ENCODE measurements around the gene BNIP3.
"Not testable (repeated sequence)": the region's sequence is repeated elsewhere in the genome, so short reads cannot be mapped to it uniquely, and the experiment has no call there.

BNIP3 gene

DNA sequence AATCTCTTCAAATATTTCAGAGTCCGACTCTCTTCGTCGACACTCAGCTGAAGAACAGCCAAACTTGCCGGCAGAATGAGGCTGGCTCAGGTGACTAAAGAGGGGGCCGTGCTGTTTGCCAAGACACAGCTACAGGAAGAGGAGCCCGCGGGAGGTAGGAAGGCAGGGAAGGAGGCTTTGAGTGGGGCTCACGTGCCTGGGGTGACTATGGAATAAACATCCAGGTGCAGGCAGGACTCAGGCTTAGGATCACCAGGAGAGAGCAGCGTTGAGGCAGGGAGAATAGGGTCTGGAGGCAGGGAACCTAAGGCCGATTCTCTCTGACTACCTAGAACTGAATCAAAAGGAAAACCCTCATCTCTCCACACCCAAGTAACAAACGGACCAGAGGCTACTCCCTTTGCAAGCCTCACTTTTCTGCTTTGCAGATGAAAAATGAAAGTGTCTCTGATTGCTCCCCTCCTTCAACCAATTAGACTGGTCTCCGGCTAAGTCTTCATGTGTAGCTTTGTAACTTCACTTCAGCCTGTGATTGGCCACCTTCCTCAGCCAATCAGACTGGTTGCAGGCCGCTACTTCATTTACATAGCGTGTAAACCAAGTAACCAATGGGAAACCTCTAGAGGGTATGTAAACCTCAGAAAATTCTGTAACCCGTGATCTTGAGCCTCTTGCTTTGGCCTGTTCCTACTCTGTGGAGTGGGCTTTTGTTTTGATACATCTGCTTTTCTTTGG, 19.7 kb upstream of the BNIP3 start:
- DNase-seq, result no peak

DNA sequence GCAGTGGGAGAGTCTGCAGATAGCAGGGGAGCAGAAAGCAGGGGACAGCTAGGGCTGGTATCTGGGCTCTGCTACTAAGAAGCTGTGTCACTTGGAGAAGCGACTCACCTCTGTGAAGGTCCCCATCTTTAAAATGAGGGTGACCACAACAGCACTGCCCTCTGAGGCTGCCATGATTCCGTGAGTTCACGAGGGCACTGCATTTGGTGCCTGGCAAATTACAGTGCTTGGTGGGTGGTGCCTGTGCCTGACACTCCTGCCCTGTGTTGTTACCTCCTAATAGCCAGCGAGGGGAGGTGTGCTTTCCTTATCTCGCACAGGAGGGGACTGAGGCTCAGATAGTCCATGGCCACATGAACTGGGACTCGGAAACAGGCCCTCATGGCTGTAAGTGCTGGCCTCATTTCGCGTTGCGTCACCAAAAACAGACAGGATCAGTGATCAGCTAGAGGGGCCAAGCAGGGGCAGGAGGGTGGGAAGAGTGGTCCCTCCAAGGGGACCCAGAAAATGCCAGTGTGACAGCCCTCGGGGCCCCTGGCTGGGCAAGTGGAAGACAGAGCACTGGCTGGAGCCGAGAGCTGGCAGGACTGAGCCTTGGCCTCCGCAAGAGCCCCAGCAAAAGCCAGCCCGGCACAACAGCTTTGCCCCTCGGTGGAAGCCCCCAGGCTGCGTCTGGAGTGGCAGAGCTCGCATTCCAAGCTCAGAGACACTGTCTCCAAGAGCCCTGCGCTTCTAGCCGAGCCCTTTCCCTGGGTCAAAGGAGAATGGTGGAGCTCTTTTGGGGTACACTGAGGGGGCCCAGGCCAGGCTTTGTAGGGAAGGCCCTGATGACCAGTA, 17.3 kb upstream of the BNIP3 start:
- DNase-seq, result no peak

DNA sequence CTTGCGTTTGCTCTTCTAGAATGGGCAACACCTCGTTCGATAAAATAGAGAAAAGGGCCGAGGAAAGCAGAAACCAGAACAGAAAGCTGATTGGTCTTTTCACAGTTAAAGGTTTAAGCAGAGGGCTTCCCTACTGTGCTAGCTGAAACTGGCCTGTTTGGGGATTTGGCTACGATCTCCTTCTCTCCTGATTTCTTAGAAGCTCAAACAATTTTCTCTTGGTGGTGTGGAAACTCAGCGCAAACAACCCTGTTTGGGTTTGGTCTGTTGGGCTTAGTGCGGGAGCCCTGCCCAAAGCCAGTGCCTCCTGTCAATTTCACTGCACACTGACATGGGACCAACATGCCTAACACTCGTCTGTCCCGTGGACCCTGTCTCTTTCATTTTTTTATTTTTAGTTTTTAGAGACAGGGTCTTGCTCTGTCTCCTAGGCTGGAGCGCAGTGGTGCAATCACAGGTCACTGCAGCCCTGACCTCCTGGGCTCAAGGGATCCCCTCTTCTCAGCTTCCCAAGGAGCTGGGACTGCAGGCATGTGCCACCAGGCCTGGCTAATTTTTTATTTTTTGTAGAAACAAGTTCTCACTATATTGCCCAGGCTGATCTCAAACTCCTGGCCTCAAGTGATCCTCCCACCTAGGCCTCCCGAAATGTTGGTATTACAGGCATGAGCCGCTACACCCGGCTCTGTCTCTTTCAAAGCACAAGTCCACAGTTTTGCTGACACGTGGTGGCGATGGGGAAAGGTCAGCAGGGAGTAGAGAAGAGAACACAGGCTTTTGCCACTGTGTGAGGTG, 16.5 kb upstream of the BNIP3 start:
- no peak for DNase-seq

DNA sequence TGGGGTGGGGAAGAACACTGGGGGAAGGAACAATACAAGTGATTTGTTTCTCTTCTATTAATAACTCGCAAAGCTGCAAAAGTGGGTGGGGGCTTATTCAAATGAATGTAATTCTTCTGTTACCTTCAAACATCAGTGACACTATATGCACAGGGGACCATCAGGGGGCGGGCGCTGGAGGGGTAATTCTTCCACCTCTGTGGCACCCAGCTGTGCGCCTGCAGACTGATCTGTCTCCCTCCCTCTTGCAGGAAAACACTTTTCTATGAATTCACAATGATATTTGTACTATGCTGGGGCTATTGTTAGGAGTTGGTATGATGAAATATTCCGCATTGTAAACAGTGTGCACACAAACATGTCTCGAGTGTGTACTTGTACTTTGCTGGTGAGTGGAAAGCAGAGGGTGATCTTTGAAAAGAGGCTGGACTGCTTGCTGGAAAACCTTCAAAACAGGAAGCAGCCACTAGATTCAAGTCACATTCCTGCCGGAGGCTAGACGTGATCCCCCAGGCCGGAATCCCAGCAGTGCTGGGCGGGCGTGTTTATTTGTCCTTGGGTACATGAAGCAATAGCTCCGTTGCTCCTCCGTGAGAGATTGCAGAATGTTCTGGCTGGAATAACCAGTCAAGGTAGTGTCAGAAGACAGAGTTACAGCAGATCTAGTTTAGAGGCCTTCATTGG, 15.8 kb upstream of the BNIP3 start:
- DNase-seq, result peak; percentile 42

DNA sequence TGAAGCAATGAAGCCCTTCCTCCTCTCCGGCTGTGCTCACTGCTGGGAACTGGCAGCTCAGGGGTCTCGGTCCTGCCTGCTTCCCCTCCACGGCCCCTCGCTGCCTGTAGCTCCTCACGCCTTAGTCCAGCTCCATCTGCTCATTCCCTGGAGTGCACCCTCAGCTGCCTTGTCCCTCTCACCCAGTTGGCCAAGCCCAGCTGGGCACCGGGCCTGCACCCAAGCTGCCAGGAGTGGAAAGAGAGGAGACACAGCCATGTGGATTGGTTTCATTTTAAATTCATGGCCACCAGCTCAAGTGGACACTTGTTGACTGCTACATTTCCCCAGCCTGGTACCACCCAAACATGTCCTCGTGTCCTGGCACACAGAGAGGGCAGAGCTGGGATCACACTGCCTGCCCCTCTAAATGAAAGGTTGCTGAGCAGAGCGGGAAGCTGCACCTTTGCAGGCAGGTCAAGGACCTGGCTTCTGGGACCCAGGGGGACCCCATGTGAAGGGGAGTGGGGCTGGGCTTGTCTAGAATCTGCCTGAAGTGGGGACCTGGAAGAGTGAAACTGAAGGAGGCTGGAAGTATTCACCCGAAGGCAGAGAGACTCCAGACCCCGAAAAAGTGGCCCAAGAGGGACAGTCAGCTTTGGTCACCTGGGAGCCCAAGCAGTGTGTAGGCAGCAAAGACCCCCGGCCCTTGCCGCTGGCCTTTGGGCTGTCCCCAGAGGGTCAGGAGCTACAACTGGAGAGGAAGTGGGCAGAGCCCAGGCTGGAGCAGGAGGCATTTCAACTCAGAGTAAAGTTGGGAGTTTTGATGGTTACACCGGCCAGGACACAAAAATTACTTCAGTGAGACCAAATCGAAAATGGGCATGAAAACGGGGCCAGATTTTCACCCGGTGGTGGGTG, 15.0 kb upstream of the BNIP3 start:
- DNase-seq, result no peak

DNA sequence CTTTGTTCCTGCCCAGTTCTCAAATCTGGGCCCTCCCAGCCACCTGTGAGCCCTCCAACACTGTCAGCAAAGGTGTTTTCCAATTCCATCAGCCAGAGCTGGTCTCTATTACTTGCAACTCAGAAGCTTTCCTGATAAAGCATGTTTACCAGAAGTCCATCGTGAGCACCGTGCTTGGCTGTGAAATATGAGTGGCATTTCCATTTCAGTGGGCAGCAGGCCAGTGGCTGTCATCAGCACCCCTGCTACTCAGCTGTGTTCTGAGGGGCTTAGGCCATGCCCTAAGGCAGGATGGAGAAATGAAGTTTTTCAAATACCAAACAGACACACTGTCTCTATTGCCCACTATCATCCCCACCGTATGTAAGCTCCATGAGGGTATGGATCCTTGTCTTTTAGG, 12.7 kb upstream of the BNIP3 start:
- no peak for DNase-seq

DNA sequence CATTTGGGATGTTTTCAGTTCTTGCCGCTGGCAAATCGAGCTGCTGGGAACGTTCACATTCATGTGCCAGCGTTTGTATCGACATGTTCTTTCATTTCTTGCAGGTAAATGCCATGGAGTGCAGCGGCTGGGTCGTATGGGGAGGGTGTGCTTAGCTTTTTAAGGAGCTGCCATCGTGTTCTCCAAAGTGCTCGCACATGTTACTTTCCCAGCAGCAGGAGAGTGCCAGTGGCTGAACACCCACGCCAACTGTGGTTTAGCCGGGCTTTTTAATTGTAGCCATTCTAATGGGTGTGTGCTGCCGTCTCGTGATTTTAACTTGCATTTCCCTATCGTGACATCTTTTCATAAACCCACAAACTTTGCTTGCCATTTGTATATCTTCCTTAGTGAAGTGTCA, 11.6 kb upstream of the BNIP3 start:
- no peak for DNase-seq

DNA sequence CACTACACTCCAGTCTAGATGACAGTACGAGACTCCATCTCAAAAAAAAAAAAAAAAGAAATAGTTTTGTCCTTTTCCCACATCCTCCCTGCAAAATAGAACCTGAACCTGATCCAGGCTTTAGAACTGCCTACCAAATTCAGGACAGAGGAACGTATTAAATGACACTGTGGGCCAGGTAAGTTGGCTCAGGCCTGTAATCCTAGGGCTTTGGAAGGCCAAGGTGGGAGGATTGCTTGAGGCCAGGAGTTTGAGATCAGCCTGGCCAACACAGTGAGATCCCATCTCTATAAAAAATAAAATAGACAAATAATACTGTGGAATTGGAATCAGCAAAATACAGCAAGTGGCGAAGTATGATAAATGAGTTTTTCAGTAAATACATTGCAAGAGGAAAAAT, 10.0 kb upstream of the BNIP3 start:
- DNase-seq, result no peak

DNA sequence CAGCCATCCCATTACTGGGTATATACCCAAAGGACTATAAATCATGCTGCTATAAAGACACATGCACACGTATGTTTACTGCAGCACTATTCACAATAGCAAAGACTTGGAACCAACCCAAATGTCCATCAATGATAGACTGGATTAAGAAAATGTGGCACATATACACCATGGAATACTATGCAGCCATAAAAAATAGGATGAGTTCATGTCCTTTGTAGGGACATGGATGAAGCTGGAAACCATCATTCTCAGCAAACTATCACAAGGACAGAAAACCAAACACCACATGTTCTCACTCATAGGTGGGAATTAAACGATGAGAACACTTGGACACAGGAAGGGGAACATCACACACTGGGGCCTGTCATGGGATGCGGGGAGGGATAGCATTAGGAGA, 6.1 kb upstream of the BNIP3 start:
- DNase-seq, result not testable (repeated sequence)

DNA sequence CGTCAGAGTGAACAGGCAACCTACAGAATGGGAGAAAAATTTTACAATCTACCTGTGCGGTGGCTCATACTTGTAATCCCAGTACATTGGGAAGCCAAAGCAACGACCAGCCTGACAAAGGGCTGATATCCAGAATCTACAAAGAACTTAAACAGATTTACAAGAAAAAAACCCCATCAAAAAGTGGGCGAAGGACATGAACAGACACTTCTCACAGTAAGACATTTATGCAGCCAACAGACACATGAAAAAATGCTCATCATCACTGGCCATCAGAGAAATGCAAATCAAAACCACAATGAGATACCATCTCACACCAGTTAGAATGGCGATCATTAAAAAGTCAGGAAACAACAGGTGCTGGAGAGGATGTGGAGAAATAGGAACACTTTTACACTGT, 5.6 kb upstream of the BNIP3 start:
- not testable (repeated sequence) for DNase-seq

DNA sequence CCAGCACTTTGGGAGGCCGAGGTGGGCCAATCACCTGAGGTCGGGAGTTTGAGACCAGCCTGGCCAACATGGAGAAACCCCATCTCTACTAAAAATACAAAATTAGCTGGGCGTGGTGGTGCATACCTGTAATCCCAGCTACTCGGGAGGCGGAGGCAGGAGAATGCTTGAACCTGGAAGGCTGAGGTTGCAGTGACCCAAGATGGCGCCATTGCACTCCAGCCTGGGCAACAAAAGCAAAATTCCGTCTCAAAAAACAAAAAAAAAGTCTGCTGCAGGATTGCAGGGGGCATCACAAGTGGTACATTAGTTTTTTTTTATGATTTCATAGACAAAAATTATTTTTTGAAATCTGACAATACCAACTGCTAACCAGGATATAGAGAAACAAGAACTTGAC, 5.1 kb upstream of the BNIP3 start:
- not testable (repeated sequence) for DNase-seq

DNA sequence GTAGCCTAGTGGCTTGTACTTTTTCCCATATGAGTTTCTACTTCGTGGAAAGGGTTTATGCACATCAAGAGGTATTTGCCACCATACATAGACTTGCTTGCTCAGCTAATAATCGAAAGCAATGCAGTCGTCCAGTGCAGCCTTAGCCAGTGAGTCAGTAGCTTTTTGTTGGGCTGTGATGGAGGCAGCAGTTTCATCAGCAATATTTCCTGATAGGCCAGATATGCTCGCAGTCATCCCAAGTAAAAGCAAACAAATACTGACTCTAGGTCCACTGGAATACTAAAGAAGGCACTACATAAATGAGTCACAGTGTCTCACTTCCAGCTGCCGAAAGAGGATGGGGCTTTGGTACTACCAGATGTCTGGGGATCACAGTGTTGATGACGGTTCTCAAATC, 2.1 kb upstream of the BNIP3 start:
- peak; percentile 91 for DNase-seq

DNA sequence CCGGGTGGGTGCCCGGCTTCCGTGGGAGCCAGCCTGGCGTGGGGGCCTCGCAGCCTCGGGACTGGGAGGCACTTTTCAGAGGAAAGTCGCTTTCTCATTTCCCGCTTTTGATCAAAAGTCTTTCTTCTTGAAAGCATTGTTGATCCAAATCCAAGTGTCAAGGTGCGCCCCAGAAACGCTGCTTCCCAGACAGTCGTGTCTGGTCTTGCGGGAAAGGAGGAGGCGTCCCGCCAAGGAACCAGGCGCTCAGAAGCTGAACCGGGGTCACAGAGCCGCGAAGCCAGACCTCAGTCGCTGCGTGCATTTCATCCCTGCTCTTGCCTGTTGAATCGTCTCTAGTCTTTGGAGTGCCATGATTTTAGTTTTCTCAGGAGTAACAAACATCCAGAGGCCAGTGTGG, 1.1 kb upstream of the BNIP3 start:
- no peak for DNase-seq

DNA sequence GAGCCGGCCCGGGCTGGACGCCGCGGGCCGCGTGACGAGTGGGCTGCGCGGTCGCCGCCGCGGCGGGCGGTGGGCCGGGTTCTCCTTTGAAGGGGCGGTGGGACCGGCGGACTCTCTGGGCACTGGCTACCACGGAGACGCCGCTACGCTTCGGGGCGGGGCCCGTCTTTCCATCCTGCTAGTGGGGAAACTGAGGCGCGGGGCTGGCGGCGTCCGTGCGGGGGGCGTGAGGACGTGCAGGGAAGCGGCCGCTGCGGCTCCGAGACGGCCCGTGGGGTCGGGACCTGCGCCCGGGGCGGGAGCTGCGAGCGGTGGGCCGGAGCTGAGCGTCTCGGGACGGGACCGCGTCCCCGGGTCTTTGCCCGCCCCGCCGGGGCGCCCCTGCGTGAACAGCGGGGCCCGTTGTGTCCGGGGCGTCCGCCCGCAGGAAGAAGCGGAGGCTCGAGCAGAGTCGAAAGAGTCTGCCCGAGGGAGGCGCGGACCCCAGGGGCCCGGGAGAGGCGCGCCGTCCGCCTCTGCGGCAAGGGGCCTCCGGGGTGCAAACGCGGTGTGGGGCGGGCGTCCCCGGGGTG, 548 bp upstream of the BNIP3 start:
- no peak for DNase-seq

DNA sequence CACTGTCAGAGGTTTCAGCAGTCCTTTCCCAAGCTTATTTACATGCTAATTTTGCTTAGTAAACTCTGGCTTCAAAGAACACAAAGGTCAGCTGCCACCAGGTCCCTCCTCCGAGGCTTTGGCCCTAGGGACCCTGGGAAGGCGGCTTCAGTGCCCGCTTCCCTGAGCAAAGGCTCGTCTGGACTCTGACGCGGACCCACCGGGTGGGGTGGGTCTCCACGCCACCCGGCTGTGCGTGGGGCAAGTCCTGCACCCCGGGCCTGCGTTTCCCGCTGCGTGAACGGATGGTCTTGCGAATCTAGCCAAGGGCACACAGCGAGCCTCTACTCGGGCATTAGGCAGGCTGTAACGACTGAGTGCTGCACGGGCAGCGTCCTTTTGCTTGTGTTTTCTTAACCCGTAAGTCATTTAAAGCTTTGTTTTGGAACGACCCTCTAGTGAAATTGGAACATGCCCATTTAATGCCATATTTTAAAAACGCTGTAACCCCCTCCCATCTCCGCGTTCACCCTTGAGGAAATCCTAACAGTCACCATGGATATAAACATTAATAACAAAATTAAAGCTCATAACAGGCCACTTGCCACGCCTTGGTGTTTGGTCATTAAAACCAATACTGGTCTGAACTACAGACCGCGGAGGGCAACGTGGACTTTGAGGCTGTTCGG, 828 bp downstream of the BNIP3 start:
- no peak for DNase-seq

DNA sequence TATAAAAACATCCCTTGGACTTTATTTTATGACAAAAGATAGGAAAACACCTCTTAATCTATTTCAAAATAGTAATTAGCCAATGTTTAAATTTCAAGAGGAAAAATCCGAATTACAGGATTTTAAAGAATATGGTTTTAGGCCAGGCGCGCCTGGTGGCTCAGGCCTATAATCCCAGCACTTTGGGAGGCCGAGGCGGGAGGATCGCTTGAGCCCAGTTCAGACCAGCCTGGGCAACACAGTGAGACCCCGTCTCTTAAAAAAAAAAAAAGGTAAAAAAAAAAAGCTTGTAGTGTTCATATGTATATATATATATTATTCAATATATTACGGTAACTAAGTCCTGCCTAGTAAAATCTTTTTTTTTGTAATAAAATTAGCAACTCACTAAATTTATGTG, 1.4 kb downstream of the BNIP3 start:
- DNase-seq, result no peak

DNA sequence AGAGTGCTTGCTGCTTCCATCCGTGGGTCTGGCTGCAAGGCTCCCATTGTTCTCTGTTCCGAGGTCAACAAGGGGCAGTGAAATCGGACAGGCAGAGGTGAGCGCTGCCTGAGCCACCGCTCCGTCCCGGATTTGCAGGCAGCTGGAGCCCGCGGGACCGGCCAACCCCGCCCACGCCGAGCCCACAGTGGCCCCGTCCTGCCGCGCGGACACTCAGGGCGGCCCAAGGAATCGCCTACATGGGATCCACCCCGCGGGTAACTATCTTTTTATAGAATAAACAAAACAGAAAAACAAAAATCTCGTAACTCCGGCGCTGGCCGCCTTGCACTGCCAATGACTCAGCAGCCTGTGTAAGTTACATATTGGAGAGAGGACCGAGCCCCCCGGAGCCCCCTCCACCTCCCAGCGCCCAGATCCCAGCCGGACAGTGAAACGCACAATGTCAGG, 1.9 kb downstream of the BNIP3 start:
- DNase-seq, result no peak

DNA sequence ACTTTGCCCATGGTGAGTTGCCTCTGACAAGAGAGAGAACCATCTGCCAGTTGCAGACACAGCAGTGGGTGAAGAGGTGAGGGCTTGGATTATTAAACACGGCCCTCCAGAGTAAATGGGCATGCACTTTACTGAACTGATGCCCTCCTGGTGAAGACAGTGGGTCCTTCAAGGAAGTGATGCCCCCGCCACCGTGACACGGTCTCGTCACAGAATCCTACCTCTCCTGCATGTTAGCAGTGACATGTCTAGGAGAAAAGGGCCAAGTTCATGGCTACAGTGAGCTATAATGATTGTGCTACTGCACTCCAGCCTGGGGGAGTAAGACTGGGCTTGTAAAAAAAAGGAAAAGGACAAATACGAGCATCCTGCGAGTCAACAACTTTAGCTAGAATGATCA, 2.4 kb downstream of the BNIP3 start:
- DNase-seq, result no peak

DNA sequence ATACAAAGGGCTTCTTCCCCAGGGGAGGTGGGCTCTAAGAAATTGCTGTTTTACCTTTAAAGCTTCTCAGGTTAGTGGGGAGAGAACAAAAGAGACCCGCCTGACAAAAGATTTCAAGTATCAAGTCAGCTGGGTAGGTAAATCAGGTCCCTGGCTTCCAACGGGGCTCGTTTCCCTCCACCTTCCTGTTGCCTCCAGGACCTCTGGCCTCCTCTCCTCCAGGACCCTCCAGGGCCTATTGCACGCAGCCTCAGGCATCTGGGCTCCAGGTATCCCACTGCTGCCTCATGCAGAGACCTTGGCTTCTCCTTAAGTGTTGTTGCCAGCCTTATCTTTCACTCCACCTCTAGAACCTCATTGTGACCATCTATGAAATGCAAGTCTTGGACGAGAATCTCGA, 2.9 kb downstream of the BNIP3 start:
- DNase-seq, result no peak

DNA sequence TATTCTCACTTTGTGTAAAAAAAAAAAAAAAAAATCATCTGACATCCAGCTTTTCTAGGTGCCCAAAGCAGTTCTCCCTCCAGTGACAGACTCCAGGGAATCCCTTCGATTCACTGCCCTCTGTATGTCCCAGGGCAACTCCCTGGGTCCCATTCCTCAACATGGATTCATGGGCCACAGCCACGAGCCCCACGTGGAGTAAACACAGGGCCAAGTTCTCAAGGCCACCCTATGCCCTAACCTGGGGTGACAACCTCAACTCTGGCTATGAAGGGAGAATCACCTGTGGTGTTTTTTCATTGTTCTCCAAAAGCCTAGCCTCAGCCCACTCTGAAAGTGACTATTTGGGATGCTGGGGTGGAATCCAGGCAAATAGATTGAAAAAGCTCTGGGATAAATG, 3.4 kb downstream of the BNIP3 start:
- no peak for DNase-seq
